GM12872 (cell line): Measurements from ENCODE around the gene CPLX3.

Source experiments
- TF ChIP-seq, protein P1 (sequence below): IDR thresholded peaks from 3 replicates; pipeline ENCODE4 v1.5.1; 2011; ENCODE audit warnings: low read depth, mild to moderate bottlenecking, low read length, moderate library complexity; ENCODE audit not compliant: insufficient read depth

CPLX3 gene

GRCh38 chr15:74790080-74790916 lies 36.1 kb upstream of the CPLX3 start:
- TF ChIP-seq, protein P1, sequence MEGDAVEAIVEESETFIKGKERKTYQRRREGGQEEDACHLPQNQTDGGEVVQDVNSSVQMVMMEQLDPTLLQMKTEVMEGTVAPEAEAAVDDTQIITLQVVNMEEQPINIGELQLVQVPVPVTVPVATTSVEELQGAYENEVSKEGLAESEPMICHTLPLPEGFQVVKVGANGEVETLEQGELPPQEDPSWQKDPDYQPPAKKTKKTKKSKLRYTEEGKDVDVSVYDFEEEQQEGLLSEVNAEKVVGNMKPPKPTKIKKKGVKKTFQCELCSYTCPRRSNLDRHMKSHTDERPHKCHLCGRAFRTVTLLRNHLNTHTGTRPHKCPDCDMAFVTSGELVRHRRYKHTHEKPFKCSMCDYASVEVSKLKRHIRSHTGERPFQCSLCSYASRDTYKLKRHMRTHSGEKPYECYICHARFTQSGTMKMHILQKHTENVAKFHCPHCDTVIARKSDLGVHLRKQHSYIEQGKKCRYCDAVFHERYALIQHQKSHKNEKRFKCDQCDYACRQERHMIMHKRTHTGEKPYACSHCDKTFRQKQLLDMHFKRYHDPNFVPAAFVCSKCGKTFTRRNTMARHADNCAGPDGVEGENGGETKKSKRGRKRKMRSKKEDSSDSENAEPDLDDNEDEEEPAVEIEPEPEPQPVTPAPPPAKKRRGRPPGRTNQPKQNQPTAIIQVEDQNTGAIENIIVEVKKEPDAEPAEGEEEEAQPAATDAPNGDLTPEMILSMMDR = no peak

DNA sequence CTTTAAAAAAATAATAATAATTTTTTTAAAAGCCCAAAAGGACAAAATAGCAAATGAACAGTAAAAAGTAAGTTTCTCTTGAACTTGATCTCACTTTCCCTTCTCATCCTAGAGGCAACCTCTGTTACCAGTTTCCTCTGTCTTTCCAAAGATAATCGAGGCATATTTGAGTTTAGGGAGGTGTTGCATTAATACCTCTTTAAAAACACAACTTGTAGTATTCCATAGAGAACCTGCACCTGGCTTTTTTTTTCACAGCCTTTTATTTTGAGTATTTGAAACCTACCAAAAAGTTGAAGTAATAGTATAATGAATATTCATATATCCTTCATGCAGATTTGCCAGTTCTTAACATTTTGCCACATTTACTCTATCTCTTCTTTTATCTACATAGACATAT lies 35.4 kb upstream of the CPLX3 start:
- TF ChIP-seq, protein P1 = no peak

- TF ChIP-seq, protein P1 = no peak
Measured at GRCh38 chr15:74791667-74792066, 34.8 kb upstream of the CPLX3 start.

GRCh38 chr15:74792227-74793016 lies 34.0 kb upstream of the CPLX3 start:
- TF ChIP-seq, protein P1 = no peak

DNA sequence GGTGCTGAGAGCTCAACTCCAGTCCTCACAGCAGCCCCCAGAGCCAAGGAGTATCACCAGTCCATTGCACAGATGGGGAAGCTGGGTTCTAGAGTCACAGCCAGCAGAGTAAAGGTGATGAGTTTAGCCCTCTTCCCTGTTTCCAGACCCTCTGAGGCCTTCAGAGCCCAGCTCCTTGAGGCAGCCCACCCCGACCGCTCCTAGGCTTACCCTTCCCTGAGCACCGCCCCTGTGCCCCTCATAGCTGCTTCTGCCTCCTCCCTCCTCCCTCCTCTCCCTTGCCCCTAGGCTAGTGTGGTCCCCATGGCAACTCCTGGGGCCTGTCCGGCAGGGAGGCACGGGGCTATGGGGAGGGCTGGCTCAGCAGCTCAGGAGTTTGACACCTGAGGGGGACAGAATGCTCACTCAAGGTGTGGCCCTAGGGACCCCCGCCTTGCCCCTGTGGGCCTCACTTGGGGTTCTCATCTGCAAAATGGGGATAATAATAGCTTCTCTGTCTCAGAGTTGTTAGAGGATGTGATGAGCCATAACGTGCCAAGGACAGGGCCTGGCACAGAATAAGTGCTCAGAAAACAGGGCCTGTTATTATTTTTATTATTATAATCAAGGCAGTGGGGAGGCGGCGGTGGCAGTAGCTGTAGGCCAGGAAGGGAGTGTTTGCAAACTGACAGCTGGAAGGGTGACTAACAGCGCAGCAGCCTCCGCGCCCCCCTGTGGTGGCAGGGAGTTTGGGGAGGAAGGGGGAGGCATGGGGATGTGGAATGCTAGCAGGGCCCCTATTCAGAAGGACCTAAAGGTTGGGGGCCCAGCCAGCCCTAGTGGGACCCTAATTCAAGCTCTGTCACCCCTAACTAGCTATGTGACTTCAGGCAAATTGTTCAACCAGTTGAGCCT lies 33.0 kb upstream of the CPLX3 start:
- TF ChIP-seq, protein P1 = peak; percentile 80

DNA sequence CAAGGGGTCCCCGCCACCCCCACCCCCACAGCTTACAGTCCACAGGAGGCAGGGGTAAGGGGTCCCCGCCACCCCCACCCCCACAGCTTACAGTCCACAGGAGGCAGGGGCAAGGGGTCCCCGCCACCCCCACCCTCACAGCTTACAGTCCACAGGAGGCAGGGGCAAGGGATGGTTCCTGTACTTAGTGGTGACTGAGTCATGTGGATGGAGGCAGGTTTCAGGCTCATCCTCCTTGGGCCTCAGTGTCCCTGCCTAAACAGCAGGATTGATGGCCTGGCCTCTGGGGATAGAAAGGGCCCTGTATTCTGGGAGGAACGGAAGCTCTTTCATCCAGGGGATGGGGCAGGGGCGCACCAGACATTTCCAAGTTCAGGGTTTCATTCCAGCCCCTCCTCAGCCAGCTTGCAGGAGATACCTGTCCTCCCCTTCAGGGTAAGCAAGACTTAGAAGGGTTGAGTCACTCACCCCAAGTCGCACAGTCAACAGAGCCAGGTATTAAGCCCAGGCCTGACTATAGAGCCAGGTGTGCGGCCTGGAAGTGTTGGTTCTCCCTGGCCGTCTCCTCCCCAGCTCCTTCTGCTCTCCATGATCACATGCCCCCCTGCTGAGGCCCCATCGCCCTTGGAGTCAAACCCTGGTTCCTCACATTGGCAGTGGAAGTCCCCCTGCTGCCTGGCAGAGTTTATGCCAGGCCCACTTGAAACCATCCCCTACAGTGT lies 32.0 kb upstream of the CPLX3 start:
- TF ChIP-seq, protein P1 = no peak
